Effector CD8-positive, alpha-beta T cell (primary cell): ENCODE data around the gene GPC5.

Experiments
- DNase-seq: peaks from one replicate; lab custom pipeline; 2025; lab: John Stamatoyannopoulos, UW

GPC5 gene

GRCh38 chr13:92158346-92158745, 759.9 kb downstream of the GPC5 start:
- no peak for DNase-seq

- no peak for DNase-seq
Observed at GRCh38 chr13:92164822-92165221, 766.4 kb downstream of the GPC5 start.

GRCh38 chr13:92172191-92172590, 773.8 kb downstream of the GPC5 start:
- no peak for DNase-seq

- DNase-seq = no peak
Observed at GRCh38 chr13:92173254-92173653, 774.8 kb downstream of the GPC5 start.

GRCh38 chr13:92175330-92175729, 776.9 kb downstream of the GPC5 start:
- no peak for DNase-seq

- DNase-seq = no peak
Observed at GRCh38 chr13:92177966-92178365, 779.5 kb downstream of the GPC5 start.

GRCh38 chr13:92179223-92179622, 780.8 kb downstream of the GPC5 start:
- DNase-seq = no peak

- DNase-seq = no peak
Observed at GRCh38 chr13:92187378-92187989, 789.1 kb downstream of the GPC5 start.

- DNase-seq = no peak
Observed at GRCh38 chr13:92188574-92188973, 790.2 kb downstream of the GPC5 start.

GRCh38 chr13:92196591-92197256, 798.3 kb downstream of the GPC5 start:
- DNase-seq = no peak

- no peak for DNase-seq
Observed at GRCh38 chr13:92197669-92198068, 799.2 kb downstream of the GPC5 start.

- no peak for DNase-seq
Observed at GRCh38 chr13:92218615-92219014, 820.2 kb downstream of the GPC5 start.

GRCh38 chr13:92221916-92222315, 823.5 kb downstream of the GPC5 start:
- no peak for DNase-seq

GRCh38 chr13:92224052-92224821, 825.8 kb downstream of the GPC5 start:
- no peak for DNase-seq

GRCh38 chr13:92224825-92225224, 826.4 kb downstream of the GPC5 start:
- DNase-seq = no peak

GRCh38 chr13:92225861-92226260, 827.4 kb downstream of the GPC5 start:
- DNase-seq = no peak

- DNase-seq = no peak
Observed at GRCh38 chr13:92232871-92233270, 834.5 kb downstream of the GPC5 start.

- DNase-seq = no peak
Observed at GRCh38 chr13:92251671-92252210, 853.3 kb downstream of the GPC5 start.

GRCh38 chr13:92255526-92255925, 857.1 kb downstream of the GPC5 start:
- DNase-seq = no peak

- no peak for DNase-seq
Observed at GRCh38 chr13:92256211-92256610, 857.8 kb downstream of the GPC5 start.

- DNase-seq = no peak
Observed at GRCh38 chr13:92259046-92259445, 860.6 kb downstream of the GPC5 start.

- DNase-seq = no peak
Observed at GRCh38 chr13:92259523-92259922, 861.1 kb downstream of the GPC5 start.

- no peak for DNase-seq
Observed at GRCh38 chr13:92260363-92260762, 861.9 kb downstream of the GPC5 start.
